ENCODE measurements around the gene FADS1. TPM values are rescaled to one million over a fixed set of nuclear protein-coding genes. Genes with fewer than 3 reads are reported as not detected.

FADS1 gene
- total RNA-seq, 4 donors from 2014 or later, result 2.1 to 8.3 (median 7.1) TPM

- no peaks in the 10 kb centered on the region for H3K36me3 ChIP-seq
- H3K9me3 ChIP-seq, result no peaks in the 10 kb centered on the region
- no peak overlapping the region for H3K4me3 ChIP-seq
- peaks cover 17 to 63% (median 25%) of the 10 kb centered on the region in 3 donors for H3K4me1 ChIP-seq
- TF ChIP-seq POLR2A (IDR thresholded peaks at IDR 0.05) (no peak), CTCF (IDR thresholded peaks at IDR 0.05) (no peak)
- H3K27ac ChIP-seq, result no peak overlapping the region
- intact Hi-C loops (cut with DNase I), result no loop called here
- WGBS, 2 donors, result 60% methylated on average over 3 of the region's 4 CpGs; no CpG with 5 or more reads in 1 of the 2 donors
- H3K27me3 ChIP-seq, result peaks cover 0 to 31% (median 3%) of the 10 kb centered on the region in 4 donors
- DNase-seq, result no peak
Observed at GRCh38 chr11:61832207-61832606, 15.4 kb upstream of the FADS1 start.

- TF ChIP-seq POLR2A (IDR thresholded peaks at IDR 0.05) (no peak), CTCF (IDR thresholded peaks at IDR 0.05) (no peak)
- peaks cover 17 to 69% (median 27%) of the 10 kb centered on the region in 3 donors for H3K4me1 ChIP-seq
- H3K9me3 ChIP-seq, result no peaks in the 10 kb centered on the region
- H3K27ac ChIP-seq, result peak overlapping the region in 3 of 4 donors; percentile 29 to 85 (median 74)
- intact Hi-C loops (cut with DNase I), result no loop called here
- H3K36me3 ChIP-seq, result no peaks in the 10 kb centered on the region
- WGBS, 2 donors, result 54 to 58% methylated on average over 8 of the region's 8 CpGs
- H3K4me3 ChIP-seq, result no peak overlapping the region
- H3K27me3 ChIP-seq, result peaks cover 0 to 39% (median 3%) of the 10 kb centered on the region in 4 donors
- no peak for DNase-seq
Observed at GRCh38 chr11:61830237-61831105, 13.7 kb upstream of the FADS1 start.

- intact Hi-C loops (cut with DNase I), result no loop called here
- Histone ChIP-seq H3K27me3 (peaks cover 0 to 39% (median 3%) of the 10 kb centered on the region in 4 donors), H3K9me3 (no peaks in the 10 kb centered on the region), H3K36me3 (no peaks in the 10 kb centered on the region), H3K27ac (peak overlapping the region in 3 of 4 donors; percentile 39 to 85 (median 58)), H3K4me3 (no peak overlapping the region), H3K4me1 (peaks cover 17 to 62% (median 25%) of the 10 kb centered on the region in 3 donors)
- 83 to 89% methylated on average over 3 to 4 of the region's 4 CpGs for WGBS, 2 donors
- DNase-seq, result no peak
- TF ChIP-seq POLR2A (IDR thresholded peaks at IDR 0.05) (no peak), CTCF (IDR thresholded peaks at IDR 0.05) (no peak)
Observed at GRCh38 chr11:61829806-61830205, 13.0 kb upstream of the FADS1 start.

GRCh38 chr11:61828629-61829407 is 12.0 kb upstream of the FADS1 start:
- Histone ChIP-seq H3K9me3 (no peaks in the 10 kb centered on the region), H3K27ac (peak overlapping the region; percentile 52 to 85 (median 66)), H3K36me3 (no peaks in the 10 kb centered on the region), H3K4me1 (peaks cover 13 to 52% (median 21%) of the 10 kb centered on the region in 3 donors), H3K4me3 (peak overlapping the region; percentile 13 to 68 (median 52)), H3K27me3 (peaks cover 0 to 39% (median 3%) of the 10 kb centered on the region in 4 donors)
- 6 to 38% methylated on average over 4 to 26 of the region's 55 CpGs for WGBS, 2 donors
- no peak for DNase-seq
- intact Hi-C loops (cut with DNase I), result no loop called here
- TF ChIP-seq POLR2A (IDR thresholded peaks at IDR 0.05) (no peak), CTCF (IDR thresholded peaks at IDR 0.05) (peak in 2 of 6 experiments; percentile 24 to 34)

- DNase-seq, result no peak
- peak overlapping the region; percentile 52 to 85 (median 66) for H3K27ac ChIP-seq
- intact Hi-C loops (cut with DNase I), result no loop called here
- peak overlapping the region; percentile 13 to 68 (median 52) for H3K4me3 ChIP-seq
- no peaks in the 10 kb centered on the region for H3K9me3 ChIP-seq
- H3K36me3 ChIP-seq, result no peaks in the 10 kb centered on the region
- WGBS, 2 donors, result 0 to 1% methylated on average over 1 to 13 of the region's 16 CpGs
- TF ChIP-seq POLR2A (IDR thresholded peaks at IDR 0.05), result no peak
- TF ChIP-seq CTCF (IDR thresholded peaks at IDR 0.05), result no peak
- H3K4me1 ChIP-seq, result peaks cover 13 to 52% (median 21%) of the 10 kb centered on the region in 3 donors
- peaks cover 0 to 39% (median 3%) of the 10 kb centered on the region in 4 donors for H3K27me3 ChIP-seq
Observed at GRCh38 chr11:61828379-61828628, 11.5 kb upstream of the FADS1 start.

Data from esophagus squamous epithelium (tissue), 5 donors.